HG02759 (cell line): ENCODE measurements around the gene NTSR1.

Source experiments
- ATAC-seq: cut with Tn5 transposase; IDR thresholded peaks from one replicate; pipeline ENCODE4 v1.9.1; 2021; ENCODE audit warnings: mild to moderate bottlenecking, moderate library complexity; ENCODE audit not compliant: unreplicated experiment

NTSR1 gene

DNA sequence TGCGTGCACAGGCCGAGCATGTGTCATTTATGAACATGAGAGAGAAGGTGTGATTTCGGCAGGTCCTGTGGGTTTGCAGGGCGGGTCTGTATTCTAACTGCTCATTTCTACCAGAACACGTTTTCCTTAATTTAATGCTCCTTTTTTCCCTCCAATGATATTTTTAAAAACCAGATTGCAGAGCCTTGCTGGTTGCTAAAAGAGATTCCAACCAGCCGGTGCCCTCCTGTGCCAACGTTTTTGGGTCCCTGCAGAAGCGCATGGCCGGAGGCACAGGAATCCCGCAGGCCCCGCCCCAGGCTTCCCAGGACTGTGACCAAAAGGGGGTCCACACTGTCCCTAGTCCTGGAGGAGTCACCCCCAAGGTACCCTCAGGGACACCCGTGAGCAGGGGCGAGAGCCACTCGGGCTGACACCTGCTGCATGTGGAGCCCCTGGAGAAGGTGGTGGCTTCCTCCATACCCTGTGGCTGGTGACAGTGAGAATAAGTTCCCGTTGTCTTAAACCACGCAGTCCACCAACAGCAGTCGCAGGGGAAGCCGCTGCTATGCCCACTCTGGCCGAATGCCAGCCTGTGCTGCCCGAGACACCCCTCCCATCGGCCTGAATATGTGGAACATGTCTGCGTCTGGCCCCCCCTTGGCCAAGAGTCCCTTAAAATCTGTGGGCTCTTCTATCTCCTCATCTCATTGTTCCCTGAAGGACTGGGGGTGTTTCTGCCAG, 15.7 kb upstream of the NTSR1 start:
- no peak for ATAC-seq

- ATAC-seq: no peak
These were observed 15.1 kb upstream of the NTSR1 start for GRCh38 chr20:62693524-62693922.

- no peak for ATAC-seq
These were observed 14.5 kb upstream of the NTSR1 start for GRCh38 chr20:62694106-62694505.

DNA sequence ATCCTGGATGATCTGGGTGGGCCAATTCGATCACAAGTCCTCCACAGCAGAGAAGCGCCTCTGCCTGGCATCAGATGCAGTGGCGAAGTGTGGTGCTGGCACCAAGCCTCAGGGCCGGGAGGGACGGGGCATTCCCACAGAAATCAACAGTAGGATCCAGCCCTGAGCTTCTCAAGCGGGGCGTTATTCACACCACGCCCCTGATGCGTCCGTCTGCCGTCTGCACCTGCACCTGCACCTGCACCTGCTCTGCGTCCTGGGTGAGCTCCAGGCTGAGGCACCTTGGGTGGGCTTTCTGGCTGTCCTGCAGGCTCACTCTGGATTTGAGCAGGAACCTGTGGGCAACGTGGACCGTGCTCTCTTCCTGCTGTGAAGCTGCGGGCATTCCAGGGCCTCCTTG, 13.8 kb upstream of the NTSR1 start:
- ATAC-seq: no peak

DNA sequence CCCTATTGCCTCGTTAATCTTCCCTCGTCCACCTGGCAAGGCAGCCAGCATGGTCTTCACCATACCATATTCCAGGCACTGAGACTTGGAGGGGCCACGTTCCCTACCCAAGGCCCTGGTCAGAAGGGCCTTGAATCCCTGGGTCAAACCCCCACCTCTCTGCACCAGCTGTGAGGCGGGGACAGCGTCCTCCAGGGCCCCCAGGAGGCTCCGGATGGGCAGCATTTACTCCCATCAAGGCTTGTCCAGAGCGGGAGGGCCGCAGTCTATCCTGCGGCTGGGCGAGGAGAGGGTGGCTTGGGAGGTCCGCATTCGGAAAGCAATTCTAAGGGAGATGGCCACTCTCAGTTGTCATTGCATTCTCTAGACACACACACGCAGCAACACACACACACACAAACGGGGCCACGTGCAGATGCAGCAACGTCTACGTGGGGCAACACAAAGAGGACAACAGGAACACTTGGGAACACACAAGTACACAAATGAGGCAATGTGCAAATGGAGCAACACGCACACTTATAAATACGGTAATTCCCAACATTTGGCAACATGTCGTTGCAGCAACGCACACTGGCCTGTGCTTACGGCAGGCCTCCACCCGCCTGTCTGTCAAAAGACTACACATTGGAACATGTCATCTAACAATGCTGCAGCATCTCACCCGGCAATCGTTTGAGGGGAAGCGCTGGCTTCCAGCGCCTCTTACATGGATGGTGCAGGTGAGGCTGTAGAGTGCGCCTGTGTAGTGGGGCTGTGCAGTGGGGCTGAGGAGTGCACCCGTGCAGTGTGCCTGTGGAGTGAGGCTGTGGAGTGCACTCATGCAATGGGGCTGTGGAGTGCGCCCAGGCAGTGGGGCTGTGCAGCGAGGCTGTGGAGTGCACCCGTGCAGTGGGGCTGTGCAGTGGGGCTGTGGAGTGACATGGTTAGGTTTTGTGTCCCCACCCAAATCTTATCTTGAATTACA, 12.9 kb upstream of the NTSR1 start:
- ATAC-seq: no peak

- ATAC-seq: no peak
These were observed 12.1 kb upstream of the NTSR1 start for GRCh38 chr20:62696434-62696957.

DNA sequence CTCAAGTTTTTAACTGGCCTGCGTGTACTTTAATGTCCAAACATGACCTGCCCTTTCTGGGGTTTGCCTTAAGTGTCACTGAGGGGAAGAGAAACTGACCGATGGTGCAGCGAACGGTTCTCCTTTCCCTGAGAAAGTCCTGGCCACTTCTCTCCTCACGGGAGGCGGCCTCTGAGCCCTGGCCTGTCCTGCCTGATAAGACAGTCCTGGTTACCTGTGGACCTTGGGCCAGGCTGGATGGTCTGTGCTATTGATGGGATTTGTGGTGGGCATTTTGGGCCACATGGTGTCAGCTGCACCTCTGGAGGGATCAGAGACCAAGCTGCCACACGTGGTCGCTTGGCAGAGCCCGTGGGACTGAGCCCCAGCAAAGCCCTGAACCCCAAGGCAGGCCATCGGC, 11.6 kb upstream of the NTSR1 start:
- no peak for ATAC-seq

DNA sequence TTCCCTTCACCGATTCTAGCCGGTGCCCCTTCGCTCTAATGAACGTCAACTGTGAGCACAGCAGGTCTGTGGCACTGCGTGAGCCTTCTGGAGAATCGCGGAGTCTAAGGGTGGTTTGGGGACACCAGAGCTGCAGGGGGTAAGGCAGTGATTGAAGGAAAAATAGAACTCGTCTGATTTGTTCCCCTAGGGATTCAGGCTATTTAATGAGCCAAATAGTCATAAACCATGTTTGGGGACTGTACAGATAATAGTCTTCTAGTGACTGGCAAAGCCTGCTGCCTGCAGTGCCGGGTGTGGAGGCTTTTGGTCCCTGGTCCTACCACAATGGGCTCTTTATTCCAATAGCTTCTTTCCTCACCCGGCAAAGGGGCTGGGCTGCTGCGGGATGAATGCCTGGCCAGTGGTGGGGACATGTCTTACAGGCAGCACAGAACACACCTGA, 11.1 kb upstream of the NTSR1 start:
- no peak for ATAC-seq

DNA sequence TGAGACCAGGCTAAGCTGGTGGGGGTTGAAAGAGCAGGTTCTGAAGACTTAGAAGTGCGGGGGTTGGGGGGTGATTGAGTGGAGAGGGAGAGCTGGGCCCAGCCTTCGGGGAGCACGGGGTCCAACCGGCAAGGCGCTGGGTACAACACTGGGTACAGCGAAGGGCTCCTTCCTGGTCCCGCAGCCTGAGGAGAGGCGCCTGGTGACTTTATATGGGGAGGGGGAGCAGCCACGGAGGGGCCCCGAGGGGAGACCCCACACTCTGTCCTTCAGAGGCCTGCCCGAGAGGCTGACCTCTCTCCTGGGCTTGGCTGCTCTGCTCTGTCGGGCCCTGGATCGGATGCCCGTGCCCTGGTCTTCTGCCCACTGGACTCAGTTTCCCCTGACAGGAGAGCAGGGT, 10.4 kb upstream of the NTSR1 start:
- ATAC-seq: no peak

GRCh38 chr20:62699296-62699695, 9.3 kb upstream of the NTSR1 start:
- ATAC-seq: no peak

DNA sequence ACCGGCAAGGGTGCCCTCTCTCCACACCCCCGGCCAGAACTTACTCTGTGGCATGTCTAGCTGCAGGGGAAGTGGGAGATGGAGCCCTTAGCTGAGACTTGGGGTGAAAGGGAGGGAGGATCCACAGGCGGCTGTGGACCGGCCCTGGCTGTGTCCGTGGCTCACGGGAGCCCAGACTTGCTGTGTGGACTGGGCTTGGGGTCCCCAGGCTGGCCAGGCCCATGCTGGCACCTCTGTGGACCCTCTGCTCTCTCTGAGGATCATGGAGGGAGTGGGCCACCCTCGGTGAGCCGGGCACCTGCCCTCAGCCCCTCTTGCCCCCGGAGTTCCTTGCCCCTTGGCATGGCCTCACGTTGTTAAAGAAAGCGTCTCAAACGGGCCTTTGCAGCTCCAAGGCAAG, 8.9 kb upstream of the NTSR1 start:
- no peak for ATAC-seq

DNA sequence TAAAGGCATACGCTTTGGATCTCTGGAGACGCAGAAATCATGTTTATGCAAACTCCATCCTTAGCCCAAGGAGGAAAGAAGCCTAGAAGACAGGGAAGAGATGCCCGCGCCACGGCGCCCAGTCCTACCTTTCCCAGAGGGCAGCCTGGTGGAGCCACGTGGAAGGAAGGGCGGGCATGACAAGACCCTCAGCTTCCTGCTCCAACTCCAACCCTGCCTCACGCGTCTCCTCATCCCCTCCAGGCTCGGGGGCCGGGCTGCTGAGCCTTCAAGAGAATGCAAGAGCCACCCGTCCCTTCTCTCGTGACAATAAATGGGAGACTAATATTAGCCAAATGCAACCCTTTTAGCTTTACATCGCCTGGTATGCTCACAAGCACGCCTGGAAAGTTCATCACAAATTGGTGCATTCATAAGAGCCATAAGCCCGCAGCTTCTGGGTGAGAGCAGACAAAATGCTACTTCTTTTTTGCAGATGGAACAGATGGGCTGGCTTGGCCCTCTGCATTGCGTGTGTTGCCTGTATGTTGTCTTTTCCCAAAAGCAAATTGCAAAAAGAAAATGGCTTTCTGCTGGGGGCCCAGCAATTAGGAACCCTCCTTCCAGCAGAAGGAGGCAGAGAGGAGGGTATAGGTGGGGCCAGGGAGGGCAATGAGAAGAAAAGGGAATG, 8.2 kb upstream of the NTSR1 start:
- no peak for ATAC-seq

DNA sequence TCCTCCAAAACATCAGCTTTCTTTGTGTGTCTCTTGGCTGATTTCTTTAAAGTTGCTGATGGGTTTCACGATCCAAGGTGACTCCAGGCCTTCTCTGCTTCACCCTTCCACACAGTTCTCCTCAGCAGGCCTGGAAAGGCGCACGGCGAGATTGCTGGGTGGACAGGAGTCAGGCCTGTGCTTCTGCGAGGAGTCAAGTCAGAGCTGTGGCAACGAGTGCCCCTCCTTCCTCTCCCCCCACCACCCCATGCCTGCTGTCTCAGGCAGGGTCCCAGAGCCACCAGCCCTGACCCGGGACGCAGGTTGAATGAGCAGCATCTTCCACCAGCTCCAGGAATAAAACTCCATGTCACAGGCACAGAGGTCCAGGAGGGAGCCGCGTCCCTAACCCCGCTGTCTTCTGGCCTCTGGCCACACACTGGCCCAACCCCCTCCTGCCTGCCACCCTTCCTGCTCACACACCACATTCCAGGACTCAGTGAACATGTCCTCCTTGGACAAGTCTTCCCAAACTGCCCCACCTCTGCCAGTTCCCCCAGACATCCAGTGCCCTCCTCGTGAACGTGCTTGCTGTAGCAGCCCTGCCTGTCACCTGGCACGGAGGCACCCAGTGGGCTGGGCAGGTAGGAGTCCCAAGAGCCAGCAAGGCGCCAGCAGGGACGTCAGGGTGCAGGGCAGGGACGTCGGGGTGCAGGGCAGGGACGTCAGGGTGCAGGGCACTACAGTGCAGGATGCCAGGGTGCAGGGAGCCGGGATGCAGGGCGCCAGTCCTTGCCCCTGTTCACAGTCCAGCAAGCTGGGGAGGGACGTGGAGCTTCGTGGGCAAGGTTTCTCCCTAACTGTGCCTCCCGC, 7.2 kb upstream of the NTSR1 start:
- no peak for ATAC-seq

GRCh38 chr20:62702013-62702300, 6.7 kb upstream of the NTSR1 start:
- no peak for ATAC-seq

DNA sequence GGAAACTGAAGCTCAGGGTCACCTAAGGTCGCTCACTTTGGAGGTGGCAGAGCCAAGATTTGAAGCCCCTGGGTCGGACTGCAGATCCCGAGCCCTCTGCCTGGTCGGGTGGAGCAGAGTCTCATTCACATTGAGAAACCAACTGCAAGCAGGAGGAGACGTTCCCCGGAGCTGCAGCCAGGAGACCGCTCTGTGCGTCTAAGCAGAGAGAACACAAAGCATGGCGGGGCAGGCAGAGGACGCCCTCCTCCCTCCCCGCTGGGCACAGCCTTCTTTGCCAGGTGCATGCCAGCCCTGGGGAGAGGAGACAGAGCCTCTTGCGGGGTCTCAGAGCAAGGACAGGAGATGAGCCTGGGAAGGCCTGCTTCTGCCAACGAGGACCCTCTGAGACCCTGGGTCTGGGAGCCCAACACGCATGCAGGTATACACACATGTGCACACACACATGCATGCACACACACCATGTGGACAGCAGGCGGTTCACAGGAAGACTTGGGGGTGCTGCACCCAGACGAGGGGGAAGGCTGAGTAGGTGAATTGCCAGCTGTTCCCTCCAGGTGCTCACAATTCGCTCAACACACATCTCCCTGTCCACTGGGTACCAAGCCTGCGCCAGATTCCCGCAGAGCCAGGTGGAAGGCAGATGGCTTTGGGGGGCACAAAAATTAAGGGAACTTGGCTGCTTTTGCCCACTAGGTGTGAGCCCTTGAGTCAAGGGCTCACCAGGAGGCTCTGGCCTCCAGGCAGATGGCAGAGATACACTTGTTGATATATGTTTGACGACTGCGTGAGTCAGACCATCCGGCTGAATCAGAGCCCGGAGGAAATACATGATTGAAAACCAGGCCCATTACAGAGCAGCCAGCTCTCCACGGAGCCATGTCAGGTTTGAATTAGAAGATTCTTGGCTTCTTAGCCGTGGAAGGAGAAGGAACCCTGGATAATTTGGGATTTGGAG, 5.5 kb upstream of the NTSR1 start:
- ATAC-seq: no peak

- ATAC-seq: no peak
These were observed 4.8 kb upstream of the NTSR1 start for GRCh38 chr20:62703853-62704228.

- no peak for ATAC-seq
These were observed 4.2 kb upstream of the NTSR1 start for GRCh38 chr20:62704341-62704948.

GRCh38 chr20:62705627-62706026, 3.0 kb upstream of the NTSR1 start:
- no peak for ATAC-seq

DNA sequence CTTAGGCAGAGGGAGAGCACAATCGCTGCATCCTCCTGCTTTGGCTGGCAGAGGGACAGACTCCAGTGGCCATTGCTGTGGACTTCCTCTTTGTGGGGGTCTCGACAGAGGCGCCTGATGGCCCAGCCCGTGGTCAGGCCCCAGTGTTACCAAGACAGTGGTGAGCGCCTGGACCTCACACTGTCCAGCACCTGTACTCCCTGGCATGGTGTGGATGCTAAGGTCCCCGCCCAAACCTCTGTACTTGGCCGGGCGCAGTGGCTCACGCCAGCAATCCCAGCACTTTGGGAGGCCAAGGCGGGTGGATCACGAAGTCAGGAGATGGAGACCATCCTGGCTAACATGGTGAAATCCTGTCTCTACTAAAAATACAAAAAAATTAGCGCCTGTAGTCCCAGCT, 2.3 kb upstream of the NTSR1 start:
- ATAC-seq: no peak
